IMR-90 (cell line): ENCODE measurements around the gene USP10. TPM values are rescaled to one million over a fixed set of nuclear protein-coding genes. Genes with fewer than 3 reads are reported as not detected.

Experiments used
- ATAC-seq: fragments of 200-7000 bp; cut with Tn5 transposase; 2 replicates; pipeline ENCODE4 v1.9.1; 2020; ENCODE audit warnings: low read depth, mild to moderate bottlenecking, moderate library complexity
- BruUV-seq: library from RNA; stranded (reverse); fragments of 400-500 nt; replicated peaks from 2 replicates; lab custom pipeline; 2021; lab: Mats Ljungman, UMichigan
- CTCF ChIA-PET: fragments of 300-600 bp; formaldehyde crosslinking; extraction: SDS; loops from one replicate; lab custom pipeline; 2021; ENCODE audit warnings: antibody characterized with exemption; lab: Yijun Ruan, JAX
- POLR2A ChIA-PET: fragments of 300-600 bp; sonication (Branson Sonifier 250); formaldehyde crosslinking; loops from one replicate; lab custom pipeline; 2022; ENCODE audit warnings: antibody characterized with exemption; ENCODE audit not compliant: unreplicated experiment; lab: Charles Lee
- DNase-seq: peaks from one replicate; pipeline ENCODE4 v3.0.0; 2013
- H2AFZ ChIP-seq: replicated peaks from 2 replicates; pipeline ENCODE3; 2013; ENCODE audit warnings: low read length, mild to moderate bottlenecking; ENCODE audit not compliant: poor library complexity
- H2AK5ac ChIP-seq: 2 replicates; pipeline ENCODE4 v1.6.1; 2013; ENCODE audit warnings: low read depth, low read length, inconsistent platforms
- H2AK9ac ChIP-seq: replicated peaks from 2 replicates; pipeline ENCODE3; 2013; ENCODE audit warnings: mild to moderate bottlenecking, low read depth, low read length, moderate library complexity; ENCODE audit not compliant: poor library complexity
- H2BK120ac ChIP-seq: 2 replicates; pipeline ENCODE4 v1.6.1; 2013; ENCODE audit warnings: low read depth, low read length, inconsistent platforms
- H2BK15ac ChIP-seq: 3 replicates; pipeline ENCODE4 v1.6.1; 2013; ENCODE audit warnings: low read depth, low read length, inconsistent platforms
- H2BK20ac ChIP-seq: 2 replicates; pipeline ENCODE4 v1.6.1; 2013; ENCODE audit warnings: low read depth, mild to moderate bottlenecking, inconsistent platforms, low read length, moderate library complexity
- H2BK5ac ChIP-seq: 2 replicates; pipeline ENCODE4 v1.6.1; 2013; ENCODE audit warnings: mild to moderate bottlenecking, low read depth, low read length, inconsistent platforms; ENCODE audit not compliant: poor library complexity, severe bottlenecking
- H3K14ac ChIP-seq: replicated peaks from 2 replicates; pipeline ENCODE4 v1.6.1; 2013; ENCODE audit warnings: low read depth, low read length, inconsistent platforms
- H3K18ac ChIP-seq: 2 replicates; pipeline ENCODE4 v1.6.1; 2013; ENCODE audit warnings: low read depth, low read length, control low read depth
- H3K23ac ChIP-seq: 2 replicates; pipeline ENCODE4 v1.6.1; 2013; ENCODE audit warnings: low read depth, low read length, inconsistent platforms
- H3K27ac ChIP-seq: 2 replicates; pipeline ENCODE4 v1.5.1; 2013; ENCODE audit warnings: mild to moderate bottlenecking, control low read depth, low read length; ENCODE audit not compliant: insufficient read depth
- H3K27me3 ChIP-seq: 2 replicates; pipeline ENCODE4 v1.6.1; 2013; ENCODE audit warnings: low read length; ENCODE audit not compliant: control insufficient read depth, insufficient read depth
- H3K36me3 ChIP-seq: 2 replicates; pipeline ENCODE4 v1.6.1; 2013; ENCODE audit warnings: low read length, mixed read lengths; ENCODE audit not compliant: control insufficient read depth, insufficient read depth
- H3K4ac ChIP-seq: 2 replicates; pipeline ENCODE4 v1.6.1; 2013; ENCODE audit warnings: low read depth, low read length, inconsistent platforms
- H3K4me1 ChIP-seq: 2 replicates; pipeline ENCODE4 v1.6.1; 2013; ENCODE audit warnings: low read length, mixed read lengths; ENCODE audit not compliant: control insufficient read depth, insufficient read depth
- H3K4me2 ChIP-seq: 2 replicates; pipeline ENCODE4 v1.6.1; 2013; ENCODE audit warnings: low read depth, mild to moderate bottlenecking, control low read depth, low read length, moderate library complexity
- H3K4me3 ChIP-seq: 2 replicates; pipeline ENCODE4 v1.5.1; 2013; ENCODE audit warnings: low read depth, mild to moderate bottlenecking, control low read depth, low read length, moderate library complexity; ENCODE audit not compliant: insufficient read depth
- H3K56ac ChIP-seq: 2 replicates; pipeline ENCODE4 v1.6.1; 2013; ENCODE audit warnings: low read length, inconsistent platforms; ENCODE audit not compliant: insufficient read depth; ENCODE audit errors: extremely low read depth
- H3K79me1 ChIP-seq, 2 experiments: 2 replicates each; pipeline ENCODE4 v1.6.1; 2013; ENCODE audit warnings: low read length in 2 of 2, inconsistent platforms in 1 of 2, low read depth in 1 of 2
- H3K9ac ChIP-seq: 2 replicates; pipeline ENCODE4 v1.6.1; 2013; ENCODE audit warnings: low read depth, low read length, control low read depth
- H3K9me1 ChIP-seq: 2 replicates; pipeline ENCODE4 v1.6.1; 2013; ENCODE audit warnings: low read length, inconsistent platforms; ENCODE audit not compliant: insufficient read depth
- H3K9me3 ChIP-seq: 2 replicates; pipeline ENCODE4 v1.6.1; 2013; ENCODE audit warnings: low read length; ENCODE audit not compliant: control insufficient read depth, insufficient read depth
- H4K20me1 ChIP-seq: 2 replicates; pipeline ENCODE4 v1.6.1; 2013; ENCODE audit warnings: low read length, inconsistent platforms; ENCODE audit not compliant: insufficient read depth
- H4K5ac ChIP-seq: 2 replicates; pipeline ENCODE4 v1.6.1; 2013; ENCODE audit warnings: mild to moderate bottlenecking, low read depth, low read length, control low read depth
- H4K8ac ChIP-seq, 2 experiments: 2 replicates each; pipeline ENCODE4 v1.6.1; 2013; ENCODE audit warnings: low read depth in 2 of 2, low read length in 2 of 2, control low read depth in 1 of 2, inconsistent platforms in 1 of 2
- H4K91ac ChIP-seq: 2 replicates; pipeline ENCODE4 v1.6.1; 2013; ENCODE audit warnings: low read depth, low read length, inconsistent platforms; ENCODE audit not compliant: insufficient read depth
- BHLHE40 ChIP-seq: fragments of 150-350 bp; IDR thresholded peaks from 2 replicates; pipeline ENCODE4 v1.6.1; 2016; ENCODE audit warnings: mild to moderate bottlenecking, low read depth, low read length
- CEBPB ChIP-seq: IDR thresholded peaks from 2 replicates; pipeline ENCODE4 v1.6.1; 2012; ENCODE audit warnings: low read depth, low read length, improper control_type of control experiment
- CHD1 ChIP-seq: IDR thresholded peaks from 2 replicates; pipeline ENCODE4 v1.6.1; 2012; ENCODE audit warnings: low read depth, low read length, improper control_type of control experiment
- CTCF ChIP-seq: conservative IDR thresholded peaks from 2 replicates; pipeline ENCODE4 v1.5.1; 2012; ENCODE audit warnings: mild to moderate bottlenecking, low read depth, low read length, improper control_type of control experiment
- ELK1 ChIP-seq: fragments of 150-350 bp; IDR thresholded peaks from 2 replicates; pipeline ENCODE4 v1.6.1; 2016; ENCODE audit warnings: low read depth, mild to moderate bottlenecking, low read length, moderate library complexity, borderline replicate concordance
- FOS ChIP-seq: fragments of 150-350 bp; IDR thresholded peaks from 2 replicates; pipeline ENCODE4 v1.6.1; 2016; ENCODE audit warnings: low read depth, low read length
- MAFK ChIP-seq: IDR thresholded peaks from 2 replicates; pipeline ENCODE4 v1.6.1; 2012; ENCODE audit warnings: low read depth, low read length, improper control_type of control experiment
- MAZ ChIP-seq: IDR thresholded peaks from 2 replicates; pipeline ENCODE4 v1.6.1; 2012; ENCODE audit warnings: low read depth, mild to moderate bottlenecking, low read length, improper control_type of control experiment, moderate library complexity, borderline replicate concordance
- MXI1 ChIP-seq: IDR thresholded peaks from 2 replicates; pipeline ENCODE4 v1.6.1; 2012; ENCODE audit warnings: low read depth, mild to moderate bottlenecking, low read length, moderate library complexity, borderline replicate concordance
- NFE2L2 ChIP-seq: fragments of 150-350 bp; IDR thresholded peaks from 2 replicates; pipeline ENCODE4 v1.6.1; 2016; ENCODE audit warnings: low read depth, mild to moderate bottlenecking, low read length
- POLR2A ChIP-seq: IDR thresholded peaks from 2 replicates; pipeline ENCODE4 v1.6.1; 2012; ENCODE audit warnings: mild to moderate bottlenecking, low read depth, low read length
- RAD21 ChIP-seq: IDR thresholded peaks from 2 replicates; pipeline ENCODE4 v1.6.1; 2012; ENCODE audit warnings: low read length, improper control_type of control experiment
- RCOR1 ChIP-seq: IDR thresholded peaks from 2 replicates; pipeline ENCODE4 v1.6.1; 2012; ENCODE audit warnings: mild to moderate bottlenecking, low read length, improper control_type of control experiment; ENCODE audit not compliant: insufficient replicate concordance
- RFX5 ChIP-seq: IDR thresholded peaks from 2 replicates; pipeline ENCODE4 v1.8.0; 2012; ENCODE audit warnings: low read depth, mild to moderate bottlenecking, low read length, moderate library complexity
- SMC3 ChIP-seq: fragments of 150-350 bp; IDR thresholded peaks from 2 replicates; pipeline ENCODE4 v1.6.1; 2016; ENCODE audit warnings: low read depth, mild to moderate bottlenecking, antibody characterized with exemption, low read length, moderate library complexity
- WGBS, 2 experiments: methylation state at CpG; one replicate each; pipeline versions ENCODE4 v1.1.5 to v1.1.7; 2013; ENCODE audit warnings: missing lambda C conversion rate in 2 of 2; ENCODE audit not compliant: insufficient read length in 1 of 2; ENCODE audit errors: extremely low coverage in 2 of 2; 5-methylcytosine and 5-hydroxymethylcytosine counted together
- dilution Hi-C: fragments of 300-500 bp; cut with HindIII; formaldehyde crosslinking; loops from one replicate; pipeline ENCODE4 v1.14.3; 2018; ENCODE audit warnings: low sequenced_read_pairs; ENCODE audit not compliant: unreplicated experiment
- in situ Hi-C: fragments of 300-500 bp; cut with MboI; formaldehyde crosslinking; loops from 3 replicates; pipeline ENCODE4 v1.14.3; 2019; ENCODE audit warnings: low sequenced_read_pairs, inconsistent platforms, mixed read lengths
- intact Hi-C: fragments of 100-400 bp; cut with micrococcal nuclease; formaldehyde crosslinking; loops from 2 replicates; pipeline ENCODE4 v1.10.0; 2022
- polyA plus RNA-seq, 3 experiments: library from polyadenylated mRNA; depleted of rRNA; stranded (reverse); fragments of >200 nt; gene quantifications; 2 replicates each; pipeline ENCODE4 v1.2.3, GENCODE V29; 2012; ENCODE audit warnings: low replicate concordance in 1 of 3
- total RNA-seq: library from RNA; depleted of rRNA; stranded (reverse); fragments of >200 nt; gene quantifications from 2 replicates; pipeline ENCODE4 v1.2.3, GENCODE V29; 2012
- TF ChIP-seq, protein P1 (sequence below): fragments of 150-350 bp; IDR thresholded peaks from 2 replicates; pipeline ENCODE4 v1.6.1; 2017; ENCODE audit warnings: mild to moderate bottlenecking, antibody characterized with exemption, low read length, low read depth

Gene USP10
- total and polyA plus RNA-seq, 2 of the 4 experiments (the other 2 are of a cell fraction): 54.3 to 79.0 TPM

DNA sequence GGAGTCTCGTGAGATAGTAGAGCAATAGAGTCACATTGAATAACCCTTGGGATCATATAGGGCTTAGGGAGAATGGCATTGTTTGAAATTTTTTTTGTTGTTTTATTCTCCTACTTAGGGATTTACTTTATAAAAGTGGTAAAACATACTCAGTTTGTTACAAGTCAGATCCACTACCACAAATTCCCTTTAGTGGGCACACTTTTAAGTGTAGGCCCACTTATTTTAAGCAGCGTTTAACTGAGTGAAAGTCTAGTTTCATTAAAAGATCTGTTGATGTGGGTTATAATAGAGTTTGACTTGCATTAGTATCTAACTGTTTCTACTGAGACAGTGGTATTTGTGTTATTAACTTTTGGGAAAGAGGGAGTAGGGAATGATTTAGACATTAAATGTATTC, 49.3 kb downstream of the USP10 start:
- Histone ChIP-seq H3K23ac (no peak overlapping the region), H4K8ac (no peak overlapping the region), H3K4me1 (peaks cover 15% of the 10 kb centered on the region), H3K4ac (no peak overlapping the region), H2AFZ (no peak overlapping the region), H3K9me3 (no peaks in the 10 kb centered on the region), H3K56ac (no peak overlapping the region), H4K91ac (no peak overlapping the region), H4K5ac (no peak overlapping the region), H3K79me1 (peaks cover 42 to 76% of the 10 kb centered on the region in 2 experiments), H3K27me3 (no peaks in the 10 kb centered on the region), H2BK20ac (no peak overlapping the region), H2BK15ac (no peak overlapping the region), H3K18ac (no peak overlapping the region), H3K36me3 (peaks cover 13% of the 10 kb centered on the region), H3K14ac (no peak overlapping the region), H2AK9ac (no peak overlapping the region), H3K9me1 (peaks cover 19% of the 10 kb centered on the region; the same call in 1 of the 2 replicates), H3K4me3 (no peak overlapping the region), H3K9ac (no peak overlapping the region), H3K27ac (no peak overlapping the region), H2BK5ac (no peak overlapping the region), H3K4me2 (no peak overlapping the region), H4K20me1 (peaks cover 48% of the 10 kb centered on the region), H2AK5ac (no peak overlapping the region), H2BK120ac (no peak overlapping the region)
- dilution Hi-C loops: no loop called here
- ChIA-PET POLR2A (no interaction called here), CTCF (no interaction called here)
- BruUV-seq: no TSS peak
- intact Hi-C loops: no loop called here
- TF ChIP-seq MAZ: no peak
- no peak for TF ChIP-seq RAD21
- no peak for TF ChIP-seq BHLHE40
- TF ChIP-seq RFX5: no peak
- no peak for TF ChIP-seq RCOR1
- no peak for TF ChIP-seq SMC3
- no peak for TF ChIP-seq CTCF
- no peak for TF ChIP-seq POLR2A
- TF ChIP-seq, protein P1, sequence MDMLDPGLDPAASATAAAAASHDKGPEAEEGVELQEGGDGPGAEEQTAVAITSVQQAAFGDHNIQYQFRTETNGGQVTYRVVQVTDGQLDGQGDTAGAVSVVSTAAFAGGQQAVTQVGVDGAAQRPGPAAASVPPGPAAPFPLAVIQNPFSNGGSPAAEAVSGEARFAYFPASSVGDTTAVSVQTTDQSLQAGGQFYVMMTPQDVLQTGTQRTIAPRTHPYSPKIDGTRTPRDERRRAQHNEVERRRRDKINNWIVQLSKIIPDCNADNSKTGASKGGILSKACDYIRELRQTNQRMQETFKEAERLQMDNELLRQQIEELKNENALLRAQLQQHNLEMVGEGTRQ: no peak
- no peak for TF ChIP-seq NFE2L2
- no peak for TF ChIP-seq FOS
- no peak for TF ChIP-seq ELK1
- TF ChIP-seq MXI1: no peak
- no peak for TF ChIP-seq CHD1
- no peak for TF ChIP-seq MAFK
- TF ChIP-seq CEBPB: no peak
- in situ Hi-C loops: no loop called here
- no peak for ATAC-seq
- DNase-seq: no peak
- WGBS, 2 experiments: no CpG with 5 or more reads among the region's 2 CpGs
